ENCODE results near the gene CALN1.
"Not testable (repeated sequence)": the region's sequence is repeated elsewhere in the genome, so short reads cannot be mapped to it uniquely, and the experiment has no call there.

CALN1 gene

GRCh38 chr7:71746006-71746405, 666.1 kb downstream of the CALN1 start:
- TF ChIP-seq CTCF (IDR thresholded peaks at IDR 0.05; ENCODE audit: insufficient read depth, low read depth, low read length, missing control alignments): no peak
- no peak overlapping the region for H3K4me3 ChIP-seq (ENCODE audit: low read depth, low read length)
- DNase-seq (ENCODE audit: low read depth): no peak

GRCh38 chr7:71740174-71740560, 672.0 kb downstream of the CALN1 start:
- DNase-seq (ENCODE audit: low read depth): no peak
- TF ChIP-seq CTCF (IDR thresholded peaks at IDR 0.05; ENCODE audit: insufficient read depth, low read depth, low read length, missing control alignments): no peak
- no peak overlapping the region for H3K4me3 ChIP-seq (ENCODE audit: low read depth, low read length)

- H3K4me3 ChIP-seq (ENCODE audit: low read depth, low read length): no peak overlapping the region
- DNase-seq (ENCODE audit: low read depth): no peak
- TF ChIP-seq CTCF (IDR thresholded peaks at IDR 0.05; ENCODE audit: insufficient read depth, low read depth, low read length, missing control alignments): no peak
Measured at GRCh38 chr7:71739520-71740173, 672.5 kb downstream of the CALN1 start.

GRCh38 chr7:71737931-71738540, 674.1 kb downstream of the CALN1 start:
- DNase-seq (ENCODE audit: low read depth); H3K4me3 ChIP-seq (ENCODE audit: low read depth, low read length): not testable (repeated sequence)

GRCh38 chr7:71735961-71736556, 676.1 kb downstream of the CALN1 start:
- DNase-seq (ENCODE audit: low read depth): peak; percentile 65
- H3K4me3 ChIP-seq (ENCODE audit: low read depth, low read length): no peak overlapping the region
- peak; percentile 89 for TF ChIP-seq CTCF (IDR thresholded peaks at IDR 0.05; ENCODE audit: insufficient read depth, low read depth, low read length, missing control alignments)

- TF ChIP-seq CTCF (IDR thresholded peaks at IDR 0.05; ENCODE audit: insufficient read depth, low read depth, low read length, missing control alignments): peak; percentile 86
- no peak overlapping the region for H3K4me3 ChIP-seq (ENCODE audit: low read depth, low read length)
- DNase-seq (ENCODE audit: low read depth): peak; percentile 75
Measured at GRCh38 chr7:71733107-71733870, 678.8 kb downstream of the CALN1 start.

- TF ChIP-seq CTCF (IDR thresholded peaks at IDR 0.05; ENCODE audit: insufficient read depth, low read depth, low read length, missing control alignments): no peak
- DNase-seq (ENCODE audit: low read depth): no peak
Measured at GRCh38 chr7:71731740-71732139, 680.4 kb downstream of the CALN1 start.

More at GRCh38 chr7:71731740-71732139, 680.4 kb downstream of the CALN1 start:
- no peak overlapping the region for H3K4me3 ChIP-seq (ENCODE audit: low read depth, low read length)
